HG02973 (cell line): ENCODE data around the gene CYCS.

ENCODE experiments used
- ATAC-seq: cut with Tn5 transposase; IDR thresholded peaks from one replicate; pipeline ENCODE4 v1.9.1; 2021; ENCODE audit warnings: moderate library complexity; ENCODE audit not compliant: unreplicated experiment

Gene CYCS

GRCh38 chr7:25075459-25075858, 49.6 kb downstream of the CYCS start:
- no peak for ATAC-seq

- no peak for ATAC-seq
These were observed 51.6 kb downstream of the CYCS start for GRCh38 chr7:25073451-25073850.
